HG02588 (cell line): ENCODE measurements around the gene SUN1.
"Not testable (repeated sequence)": the region's sequence is repeated elsewhere in the genome, so short reads cannot be mapped to it uniquely, and the experiment has no call there.

Experiments used
- ATAC-seq: cut with Tn5 transposase; IDR thresholded peaks from one replicate; pipeline ENCODE4 v1.9.1; 2021; ENCODE audit warnings: mild to moderate bottlenecking, moderate library complexity; ENCODE audit not compliant: unreplicated experiment

SUN1 gene

DNA sequence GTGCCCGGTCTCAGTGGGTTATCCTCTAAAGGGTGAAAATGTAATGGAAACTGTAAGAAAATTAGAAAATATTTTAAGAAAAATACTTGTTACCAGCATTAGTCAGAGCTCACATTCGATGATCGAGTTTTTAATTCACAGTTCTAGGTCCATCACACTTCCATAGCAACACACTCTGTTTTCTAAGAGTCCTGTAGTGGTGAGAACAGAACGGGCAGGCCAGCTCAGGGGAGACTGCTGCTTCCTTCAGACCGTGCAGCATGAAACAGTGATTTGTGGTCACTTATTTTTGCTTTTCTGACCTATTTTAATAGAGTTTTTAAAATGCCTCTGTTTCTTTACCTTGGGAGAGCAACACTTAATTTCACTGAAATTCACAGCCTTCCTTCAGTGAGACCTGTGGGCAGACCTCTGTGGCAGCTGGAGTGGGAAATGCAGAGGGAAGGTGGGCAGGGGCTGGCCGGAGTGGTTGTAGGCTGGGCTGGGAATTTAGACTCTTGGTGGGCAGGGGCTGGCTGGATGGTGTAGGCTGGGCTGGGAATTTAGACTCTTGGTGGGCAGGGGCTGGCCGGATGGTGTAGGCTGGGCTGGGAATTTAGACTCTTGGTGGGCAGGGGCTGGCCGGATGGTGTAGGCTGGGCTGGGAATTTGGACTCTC, 1.5 kb downstream of the SUN1 start:
- ATAC-seq: no peak

DNA sequence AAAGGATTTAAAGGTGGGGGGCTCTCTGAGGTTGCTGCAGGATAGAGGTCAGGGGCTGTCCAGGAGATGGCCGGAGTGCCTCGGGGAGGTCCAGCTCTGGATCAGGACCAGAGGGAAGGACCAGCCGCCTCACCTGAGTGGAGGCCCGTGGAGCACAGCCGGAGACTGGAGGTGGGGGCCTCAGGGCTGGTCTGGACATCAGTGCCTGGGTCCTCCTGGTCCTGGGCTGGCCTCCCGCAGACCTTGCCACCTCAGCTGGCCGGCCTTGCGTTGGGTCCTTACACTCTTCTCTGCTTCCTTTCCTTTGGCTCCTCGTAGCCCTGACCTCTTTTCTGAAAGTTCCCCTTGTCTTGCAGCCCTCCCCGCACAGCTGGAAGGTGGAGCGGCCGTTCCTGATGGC, 2.0 kb downstream of the SUN1 start:
- ATAC-seq: no peak

DNA sequence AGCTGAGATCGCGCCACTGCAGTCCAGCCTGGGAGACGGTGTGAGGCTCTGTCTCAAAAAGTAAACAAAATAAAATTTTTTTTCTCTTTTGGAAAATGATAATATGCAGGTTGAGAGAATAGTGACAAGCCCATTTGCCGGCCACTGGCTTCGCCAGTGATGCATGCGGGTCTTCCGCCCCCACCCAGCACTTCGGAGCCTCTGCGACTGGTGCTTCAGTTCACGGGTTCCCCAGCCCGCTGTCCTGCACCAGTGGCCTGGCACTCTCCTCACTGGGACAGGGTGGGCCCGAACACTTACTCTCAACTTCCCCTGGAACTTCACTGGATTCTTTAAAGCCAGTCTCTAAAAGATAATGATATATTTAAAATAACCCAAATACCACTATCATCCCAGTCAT, 2.7 kb downstream of the SUN1 start:
- ATAC-seq: no peak

DNA sequence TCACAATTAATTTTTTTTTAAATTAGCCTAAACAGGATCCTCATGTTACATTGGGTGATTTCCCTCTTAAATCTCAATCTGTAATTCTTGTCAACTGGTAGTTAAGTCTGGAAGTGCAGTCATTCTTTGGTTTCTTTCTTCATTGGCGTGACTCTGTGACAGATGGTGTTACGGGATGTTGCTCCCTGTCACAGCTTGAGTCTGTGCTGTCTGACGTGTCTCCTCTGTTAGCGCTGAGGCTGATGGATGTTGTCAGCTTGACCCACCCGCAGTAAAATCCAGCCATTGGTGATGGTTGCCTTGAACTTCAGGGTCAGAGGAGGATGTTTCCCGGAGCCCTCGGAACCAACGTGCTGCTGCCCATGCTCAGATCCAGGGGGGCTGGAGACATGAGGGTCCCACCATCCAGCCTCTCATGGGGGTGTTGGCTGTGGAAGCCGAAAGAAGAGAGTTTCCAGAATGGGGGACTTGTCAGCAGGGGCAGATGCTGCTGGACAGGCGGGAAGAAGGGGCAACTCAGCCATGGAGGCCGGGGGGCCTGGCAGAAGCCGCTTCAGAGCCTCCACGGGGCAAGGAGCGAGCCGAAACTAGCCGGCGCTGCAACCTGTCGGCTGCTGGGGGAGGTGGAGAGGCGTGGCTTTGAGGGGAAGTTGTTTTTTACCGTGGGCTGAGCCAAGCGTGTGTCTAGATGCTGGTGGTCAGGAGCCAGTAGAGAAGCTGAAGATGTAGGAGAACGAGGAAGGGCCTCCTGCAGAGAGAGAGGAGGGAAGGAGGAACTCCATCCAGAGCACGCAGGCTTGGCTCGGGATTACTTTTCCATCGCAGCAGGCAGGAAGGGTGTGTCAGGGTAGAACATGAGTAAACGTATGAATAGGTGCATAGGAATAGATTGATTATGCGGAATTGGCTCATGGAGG, 3.5 kb downstream of the SUN1 start:
- no peak for ATAC-seq

DNA sequence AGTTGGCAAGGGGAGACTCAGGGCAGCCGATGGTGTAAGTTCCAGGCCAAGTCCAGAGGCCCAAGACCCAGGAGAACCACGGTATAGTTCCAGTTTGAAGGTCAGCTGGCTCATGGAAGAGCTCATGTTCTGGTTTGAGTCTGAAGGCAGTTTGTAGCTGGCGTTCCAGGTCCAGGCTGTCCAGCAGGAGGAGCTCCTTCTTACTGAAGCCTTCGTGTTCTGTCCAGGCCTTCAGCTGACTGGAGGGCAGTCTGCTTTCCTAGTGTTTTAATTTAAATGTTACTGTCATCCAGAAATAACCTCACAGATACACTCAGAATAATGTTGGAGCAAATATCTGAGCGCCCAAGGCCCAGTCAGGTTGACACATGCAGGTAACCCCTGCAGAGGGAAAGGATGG, 4.2 kb downstream of the SUN1 start:
- no peak for ATAC-seq

DNA sequence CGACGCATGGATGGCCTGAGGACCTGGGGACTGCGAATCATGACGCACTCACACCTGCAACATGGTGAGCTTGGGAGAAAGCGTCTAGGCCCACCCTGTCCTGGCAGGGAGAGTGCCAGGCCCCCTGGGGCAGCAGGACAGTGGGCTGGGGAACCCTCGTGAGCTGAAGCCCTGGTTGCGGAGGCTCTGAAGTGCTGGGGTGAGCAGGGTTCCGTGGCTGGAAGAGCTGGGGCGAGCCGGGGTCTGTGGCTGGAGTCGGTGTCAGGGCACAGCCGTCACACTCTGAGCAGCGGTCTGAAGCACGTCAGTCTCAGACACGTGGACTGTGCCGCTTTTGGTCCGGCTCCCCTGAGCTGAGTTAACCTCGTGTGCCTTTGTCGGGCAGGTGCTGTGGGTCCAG, 4.7 kb downstream of the SUN1 start:
- no peak for ATAC-seq

DNA sequence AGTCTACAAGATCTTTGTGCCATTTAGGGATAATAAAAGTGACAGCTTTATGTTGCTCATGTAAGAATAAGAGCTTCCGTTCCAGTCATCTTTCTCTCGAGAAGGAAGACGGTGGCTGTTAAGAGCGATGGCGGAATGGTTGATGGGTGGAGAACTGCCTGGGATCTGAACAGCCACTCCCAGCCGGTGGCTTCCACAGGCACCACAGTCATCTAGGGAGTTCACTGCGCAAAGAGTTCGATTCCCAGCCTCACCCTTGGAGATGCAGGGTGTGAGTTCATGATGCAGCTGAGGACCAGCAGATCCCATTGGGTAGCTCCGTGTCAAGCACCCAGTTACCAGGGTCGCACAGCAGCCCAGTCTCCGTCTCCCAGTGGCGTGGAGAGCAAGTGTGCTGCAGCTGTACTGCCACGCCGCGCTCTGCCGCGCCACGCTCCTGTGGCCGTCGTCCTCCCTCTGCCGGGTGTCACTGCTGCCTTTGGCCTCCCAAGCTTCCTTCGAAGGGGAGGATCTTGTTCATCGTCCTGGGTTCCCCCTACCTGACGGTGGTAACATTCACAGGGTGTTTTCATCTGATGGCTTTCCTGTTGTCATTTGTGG, 7.8 kb downstream of the SUN1 start:
- no peak for ATAC-seq

DNA sequence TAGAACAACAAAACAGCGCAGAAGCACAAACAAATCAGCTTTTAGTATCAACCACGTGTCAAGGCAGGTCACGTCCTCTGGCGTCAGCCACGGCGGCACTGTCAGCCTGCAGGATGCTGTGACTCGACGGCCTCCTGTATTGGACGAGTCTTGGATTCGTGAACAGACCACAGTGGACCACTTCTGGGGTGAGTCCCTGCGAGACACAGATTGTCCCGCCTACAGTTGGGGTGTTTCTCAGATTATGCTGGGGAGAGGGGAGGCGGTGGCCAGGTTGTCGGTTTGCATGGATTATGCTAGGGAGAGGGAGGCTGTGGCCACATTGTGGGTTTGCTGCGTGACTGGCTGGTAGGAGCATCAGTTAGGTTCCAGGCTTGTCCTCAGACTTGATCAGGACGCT, 9.7 kb downstream of the SUN1 start:
- no peak for ATAC-seq

DNA sequence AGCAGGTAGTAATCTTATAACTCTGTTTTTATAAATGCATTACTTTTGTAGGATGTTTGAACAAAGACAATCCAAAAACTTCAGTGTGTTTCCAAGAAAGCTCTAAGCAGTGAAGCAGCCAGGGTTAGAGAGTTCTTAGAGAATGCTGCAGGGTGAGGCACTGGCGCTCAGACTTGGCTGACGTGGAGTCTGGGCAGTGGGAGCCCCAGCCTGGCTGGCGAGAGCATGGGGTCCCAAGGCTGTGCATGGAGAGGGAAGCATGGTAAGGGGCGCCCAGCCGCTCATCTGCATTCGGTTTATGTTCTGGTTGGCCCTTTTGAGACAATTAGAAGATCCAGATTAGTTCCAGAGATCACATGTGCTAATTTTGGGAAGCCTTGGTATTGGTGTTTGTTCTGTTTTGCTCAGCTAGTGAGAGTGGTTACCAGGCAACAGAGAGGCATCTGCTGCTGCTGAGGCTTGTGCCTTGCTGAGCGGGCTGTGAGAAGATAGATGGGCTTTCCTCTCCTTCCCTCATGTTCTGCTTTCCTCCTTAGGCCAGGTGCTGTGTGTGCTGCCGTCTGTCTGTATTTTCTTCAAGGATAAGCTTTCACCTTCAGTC, 10.3 kb downstream of the SUN1 start:
- ATAC-seq: no peak

DNA sequence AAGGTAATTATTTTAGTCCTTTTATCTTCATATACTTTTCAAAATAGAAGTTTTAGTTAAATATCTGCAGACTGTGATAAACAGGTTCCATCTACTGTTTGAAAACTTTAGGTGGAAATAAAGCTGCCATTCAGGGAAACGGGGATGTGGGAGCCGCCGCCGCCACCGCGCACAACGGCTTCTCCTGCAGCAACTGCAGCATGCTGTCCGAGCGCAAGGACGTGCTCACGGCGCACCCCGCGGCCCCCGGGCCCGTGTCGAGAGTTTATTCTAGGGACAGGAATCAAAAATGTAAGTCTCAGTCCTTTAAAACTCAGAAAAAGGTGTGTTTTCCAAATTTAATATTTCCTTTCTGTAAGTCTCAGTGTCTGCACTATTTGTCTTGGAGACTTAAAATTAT, 11.0 kb downstream of the SUN1 start:
- no peak for ATAC-seq

DNA sequence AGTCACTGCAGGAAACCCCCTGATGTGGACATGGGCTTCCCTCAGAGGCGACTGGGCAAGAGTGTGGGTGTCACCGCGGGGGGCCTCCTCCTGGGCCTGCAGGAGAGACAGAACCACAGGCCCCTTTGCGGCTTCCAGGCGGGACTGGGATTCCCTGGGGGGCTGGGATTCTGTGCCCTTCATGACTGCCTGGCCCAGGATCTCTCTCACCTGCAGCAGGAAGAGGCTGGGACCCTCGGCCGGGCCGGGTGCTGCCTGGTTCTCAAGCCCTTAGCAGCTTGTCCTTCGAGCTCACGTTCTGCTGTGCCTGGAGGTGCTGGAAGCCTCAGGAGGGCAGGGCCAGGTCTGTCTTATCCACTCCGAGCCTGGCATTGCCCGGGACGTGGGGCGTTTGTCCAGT, 11.8 kb downstream of the SUN1 start:
- ATAC-seq: no peak

DNA sequence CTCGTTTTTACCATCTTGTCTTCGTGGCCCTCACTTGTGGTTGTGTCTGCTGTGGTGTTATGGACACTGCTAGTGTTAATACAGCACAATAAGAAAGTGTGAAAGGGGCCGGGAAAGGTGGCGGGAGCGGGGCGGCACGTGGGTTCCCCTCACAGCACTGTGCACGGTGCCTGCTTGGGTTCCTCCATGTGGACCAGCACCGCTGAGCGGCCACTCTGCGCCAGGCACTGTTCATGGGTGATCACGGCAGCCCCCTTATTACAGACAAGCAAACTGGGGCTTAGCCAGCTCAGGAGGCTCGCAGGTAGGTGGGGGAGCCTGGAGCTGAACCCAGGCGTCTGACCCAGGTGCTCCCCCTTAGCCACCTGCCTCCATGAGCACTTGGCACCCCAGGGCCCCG, 12.2 kb downstream of the SUN1 start:
- no peak for ATAC-seq

DNA sequence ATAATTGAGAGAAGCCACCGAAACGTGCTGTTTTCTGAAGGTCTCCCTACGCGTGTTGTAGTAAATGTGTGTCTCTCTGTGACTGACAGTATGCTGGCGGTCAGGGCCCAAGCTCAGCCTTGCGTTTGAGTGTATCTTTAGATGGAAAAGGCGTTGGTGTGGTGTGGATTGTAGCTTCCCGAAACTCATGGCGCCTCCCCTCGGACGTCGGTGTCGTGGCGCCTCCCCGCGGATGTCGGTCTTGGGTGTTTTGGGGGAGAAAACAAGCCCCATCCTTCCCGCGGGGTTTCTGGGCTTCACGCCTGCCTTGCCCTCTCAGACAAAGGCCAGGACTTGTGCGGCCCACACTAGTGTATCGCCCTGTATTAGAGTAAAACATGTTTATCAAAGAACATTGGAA, 12.8 kb downstream of the SUN1 start:
- ATAC-seq: no peak

DNA sequence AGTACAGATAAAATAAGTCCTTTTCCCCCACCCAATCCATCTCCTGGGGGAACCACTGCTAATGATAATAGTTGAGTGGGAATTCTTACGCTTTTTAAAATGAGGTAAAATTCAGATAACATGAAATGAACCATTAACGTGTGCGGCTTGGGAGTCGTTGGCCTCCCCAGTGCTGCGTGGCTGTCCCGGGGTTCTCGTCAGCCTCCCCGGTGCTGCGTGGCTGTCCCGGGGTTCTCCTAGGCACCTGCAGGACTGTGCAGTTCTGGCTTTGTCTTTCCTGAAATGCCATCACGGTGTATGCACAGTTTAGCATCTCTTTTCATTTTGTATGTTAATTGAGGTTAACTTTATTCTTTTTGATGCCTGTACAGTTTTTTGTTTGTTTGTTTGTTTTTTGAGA, 13.5 kb downstream of the SUN1 start:
- ATAC-seq: no peak

DNA sequence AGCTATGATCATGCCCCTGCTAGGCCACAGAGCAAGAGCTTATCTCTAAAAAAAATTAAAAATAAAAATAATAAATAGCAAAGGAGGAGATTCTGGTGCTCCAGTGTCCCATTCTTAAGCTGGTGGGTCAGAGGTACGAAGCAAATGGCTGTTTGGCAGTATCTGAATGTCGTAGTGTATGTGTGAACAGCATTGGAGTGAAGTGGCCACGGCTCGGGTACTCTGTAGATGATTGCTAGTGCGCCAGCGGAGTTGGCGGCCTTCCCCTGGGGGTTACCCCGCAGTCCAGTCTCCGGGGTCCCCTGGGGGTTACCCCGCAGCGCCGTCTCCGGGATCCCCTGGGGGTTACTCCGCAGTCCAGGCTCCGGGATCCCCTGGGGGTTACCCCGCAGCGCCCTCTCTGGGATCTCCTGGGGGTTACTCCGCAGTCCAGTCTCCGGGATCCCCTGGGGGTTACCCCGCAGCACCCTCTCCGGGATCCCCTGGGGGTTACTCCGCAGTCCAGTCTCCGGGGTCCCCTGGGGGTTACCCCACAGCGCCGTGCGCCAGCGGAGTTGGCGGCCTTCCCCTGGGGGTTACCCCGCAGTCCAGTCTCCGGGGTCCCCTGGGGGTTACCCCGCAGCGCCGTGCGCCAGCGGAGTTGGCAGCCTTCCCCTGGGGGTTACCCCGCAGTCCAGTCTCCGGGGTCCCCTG, 14.8 kb downstream of the SUN1 start:
- ATAC-seq: not testable (repeated sequence)

DNA sequence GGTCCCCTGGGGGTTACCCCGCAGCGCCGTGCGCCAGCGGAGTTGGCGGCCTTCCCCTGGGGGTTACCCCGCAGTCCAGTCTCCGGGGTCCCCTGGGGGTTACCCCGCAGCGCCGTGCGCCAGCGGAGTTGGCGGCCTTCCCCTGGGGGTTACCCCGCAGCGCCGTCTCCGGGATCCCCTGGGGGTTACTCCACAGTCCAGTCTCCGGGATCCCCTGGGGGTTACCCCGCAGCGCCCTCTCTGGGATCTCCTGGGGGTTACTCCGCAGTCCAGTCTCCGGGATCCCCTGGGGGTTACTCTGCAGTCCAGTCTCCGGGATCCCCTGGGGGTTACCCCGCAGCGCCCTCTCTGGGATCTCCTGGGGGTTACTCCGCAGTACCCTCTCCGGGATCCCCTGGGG, 15.5 kb downstream of the SUN1 start:
- ATAC-seq: not testable (repeated sequence)

DNA sequence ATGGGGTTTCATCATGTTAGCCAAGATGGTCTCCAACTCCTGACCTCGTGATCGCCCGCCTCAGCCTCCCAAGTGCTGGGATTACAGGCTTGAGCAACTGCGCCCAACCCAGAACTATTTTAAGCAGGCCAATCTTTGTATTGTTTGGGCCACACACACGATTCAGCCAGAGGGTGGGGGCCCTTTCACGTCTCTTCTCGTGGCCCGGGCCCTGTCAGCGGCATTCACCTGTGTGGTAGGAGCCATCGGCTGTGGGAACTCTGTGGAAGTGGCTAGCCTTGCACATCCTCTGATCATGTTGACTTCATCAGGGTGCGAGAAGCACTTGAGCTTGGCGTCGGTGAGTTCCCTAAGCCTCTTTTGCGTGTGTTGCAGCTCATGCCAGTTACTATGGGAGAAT, 16.9 kb downstream of the SUN1 start:
- no peak for ATAC-seq

DNA sequence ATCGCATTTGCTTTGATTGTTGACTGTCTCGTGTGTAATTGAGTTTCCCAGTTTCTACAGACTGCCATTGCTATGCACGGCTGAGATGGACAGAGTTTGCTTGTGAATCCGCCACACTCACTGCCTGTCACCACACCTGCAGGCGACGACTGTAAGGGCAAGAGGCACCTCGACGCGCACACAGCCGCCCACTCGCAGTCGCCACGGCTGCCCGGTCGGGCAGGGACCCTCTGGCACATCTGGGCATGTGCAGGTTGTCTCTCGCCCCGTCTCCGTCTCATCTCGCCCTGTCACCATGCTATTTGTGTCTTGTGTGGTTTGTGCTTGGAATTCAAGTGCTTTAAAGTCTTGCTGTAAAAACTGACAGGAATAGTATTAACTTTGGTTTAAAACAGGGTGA, 17.5 kb downstream of the SUN1 start:
- ATAC-seq: no peak

DNA sequence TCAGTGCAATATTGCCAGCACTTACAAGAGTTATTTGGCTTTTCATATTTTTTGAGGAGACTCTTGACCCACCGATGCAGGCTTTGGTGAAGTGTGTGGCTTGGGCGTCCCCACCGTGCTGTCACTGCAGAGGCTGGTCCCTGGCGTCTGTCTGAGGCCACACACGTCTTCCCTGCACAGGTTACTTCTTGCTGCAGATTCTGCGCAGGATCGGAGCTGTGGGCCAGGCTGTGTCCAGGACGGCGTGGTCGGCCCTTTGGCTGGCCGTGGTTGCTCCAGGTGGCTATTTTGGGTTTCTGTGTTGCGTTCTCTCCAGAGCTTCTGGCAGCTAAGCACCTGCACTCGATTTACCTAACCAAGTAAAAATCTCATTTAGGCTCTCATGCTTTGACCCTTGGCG, 18.9 kb downstream of the SUN1 start:
- no peak for ATAC-seq

DNA sequence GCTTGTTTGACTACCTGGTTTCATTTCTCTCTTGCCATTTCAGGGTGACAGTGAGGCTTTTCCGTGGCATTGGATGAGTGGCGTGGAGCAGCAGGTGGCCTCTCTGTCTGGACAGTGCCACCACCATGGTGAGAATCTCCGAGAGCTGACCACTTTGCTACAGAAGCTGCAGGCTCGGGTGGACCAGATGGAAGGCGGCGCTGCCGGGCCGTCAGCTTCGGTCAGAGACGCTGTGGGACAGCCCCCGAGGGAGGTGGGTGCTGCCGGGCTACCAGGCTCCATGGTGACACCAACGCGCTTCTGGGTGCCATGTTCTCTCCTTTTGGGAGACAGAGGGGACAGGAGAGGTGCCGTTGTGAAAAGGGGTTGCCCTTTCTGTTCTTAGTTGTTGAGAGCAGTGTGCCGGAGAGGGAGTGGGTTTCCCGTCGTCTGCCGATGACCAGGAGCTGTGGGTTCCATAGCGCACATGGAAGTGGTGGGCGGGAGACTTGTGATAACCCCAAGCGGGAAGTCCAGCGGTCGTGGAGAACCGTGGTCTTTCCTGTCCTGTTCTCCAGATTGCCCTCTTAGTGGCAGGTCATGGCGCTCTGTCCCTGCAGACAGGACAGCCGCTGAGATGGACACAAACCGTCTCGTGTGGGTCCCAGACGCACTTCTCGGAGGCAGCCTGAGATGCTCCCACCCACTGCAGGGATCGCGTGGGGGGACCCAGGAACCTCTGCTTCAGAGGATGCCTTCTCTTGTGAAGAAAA, 21.3 kb downstream of the SUN1 start:
- no peak for ATAC-seq
